Smooth muscle cell (in vitro differentiated cells): ENCODE data around the gene MYADML2. TPM values are rescaled to one million over a fixed set of nuclear protein-coding genes. Genes with fewer than 3 reads are reported as not detected.

ENCODE experiments used
- DNase-seq: peaks from one replicate; lab custom pipeline; 2025; ENCODE audit not compliant: unreplicated experiment; lab: John Stamatoyannopoulos, UW
- H2AFZ ChIP-seq: fragments of 200-600 bp; sonication (generic); 2 replicates; pipeline ENCODE4 v1.6.0; 2016; ENCODE audit warnings: antibody characterized with exemption, low read depth, mild to moderate bottlenecking
- H3F3A ChIP-seq: fragments of 200-600 bp; sonication (generic); 2 replicates; pipeline ENCODE4 v1.6.0; 2017; ENCODE audit warnings: antibody characterized with exemption, low read depth
- H3K27ac ChIP-seq: fragments of 200-600 bp; sonication (generic); 2 replicates; pipeline ENCODE4 v1.5.1; 2016; ENCODE audit warnings: low read depth, mild to moderate bottlenecking
- H3K27me3 ChIP-seq: fragments of 200-600 bp; sonication (generic); 2 replicates; pipeline ENCODE4 v1.6.1; 2016; ENCODE audit warnings: low read depth, mild to moderate bottlenecking
- H3K36me3 ChIP-seq: fragments of 200-600 bp; sonication (generic); 2 replicates; pipeline ENCODE4 v1.5.1; 2016; ENCODE audit warnings: low read depth
- H3K4me1 ChIP-seq: fragments of 200-600 bp; sonication (generic); 2 replicates; pipeline ENCODE4 v1.5.1; 2016; ENCODE audit warnings: low read depth
- H3K4me2 ChIP-seq: fragments of 200-600 bp; sonication (generic); 2 replicates; pipeline ENCODE4 v1.6.0; 2016; ENCODE audit warnings: mild to moderate bottlenecking
- H3K4me3 ChIP-seq: fragments of 200-600 bp; sonication (generic); 2 replicates; pipeline ENCODE4 v1.5.1; 2016; ENCODE audit warnings: mild to moderate bottlenecking
- H3K79me2 ChIP-seq: fragments of 200-600 bp; sonication (generic); 2 replicates; pipeline ENCODE4 v1.6.0; 2016; ENCODE audit warnings: low read depth, mild to moderate bottlenecking
- H3K9ac ChIP-seq: fragments of 200-600 bp; sonication (generic); 2 replicates; pipeline ENCODE4 v1.6.0; 2016; ENCODE audit warnings: low read depth
- H3K9me3 ChIP-seq: fragments of 200-600 bp; sonication (generic); replicated peaks from 2 replicates; pipeline ENCODE4 v1.5.1; 2016; ENCODE audit warnings: low read depth
- H4K20me1 ChIP-seq: fragments of 200-600 bp; sonication (generic); 2 replicates; pipeline ENCODE4 v1.6.0; 2016; ENCODE audit warnings: low read depth
- whole genome bisulfite sequencing: methylation state at CpG from one replicate; pipeline ENCODE4 v1.1.7; 2016; ENCODE audit warnings: low lambda C conversion rate; 5-methylcytosine and 5-hydroxymethylcytosine counted together
- polyA plus RNA-seq: library from polyadenylated mRNA; unstranded; fragments of >200 nt; fragmentation: Nextera tagmentation; extraction: Ambion mirVana; gene quantifications from 2 replicates; pipeline ENCODE4 v1.2.1, GENCODE V29; 2016
- total RNA-seq: library from RNA; depleted of rRNA; stranded (reverse); fragments of >200 nt; gene quantifications from 2 replicates; pipeline ENCODE4 v1.2.3, GENCODE V29; 2014
- TF ChIP-seq, protein P1 (sequence below): fragments of 200-600 bp; sonication (generic); IDR thresholded peaks from 2 replicates; pipeline ENCODE4 v1.5.1; 2017; ENCODE audit warnings: borderline replicate concordance, mild to moderate bottlenecking, antibody characterized with exemption; ENCODE audit not compliant: insufficient read depth, poor library complexity, severe bottlenecking

MYADML2 gene
- total and polyA plus RNA-seq, 2 experiments from 2014 or later: not detected

DNA sequence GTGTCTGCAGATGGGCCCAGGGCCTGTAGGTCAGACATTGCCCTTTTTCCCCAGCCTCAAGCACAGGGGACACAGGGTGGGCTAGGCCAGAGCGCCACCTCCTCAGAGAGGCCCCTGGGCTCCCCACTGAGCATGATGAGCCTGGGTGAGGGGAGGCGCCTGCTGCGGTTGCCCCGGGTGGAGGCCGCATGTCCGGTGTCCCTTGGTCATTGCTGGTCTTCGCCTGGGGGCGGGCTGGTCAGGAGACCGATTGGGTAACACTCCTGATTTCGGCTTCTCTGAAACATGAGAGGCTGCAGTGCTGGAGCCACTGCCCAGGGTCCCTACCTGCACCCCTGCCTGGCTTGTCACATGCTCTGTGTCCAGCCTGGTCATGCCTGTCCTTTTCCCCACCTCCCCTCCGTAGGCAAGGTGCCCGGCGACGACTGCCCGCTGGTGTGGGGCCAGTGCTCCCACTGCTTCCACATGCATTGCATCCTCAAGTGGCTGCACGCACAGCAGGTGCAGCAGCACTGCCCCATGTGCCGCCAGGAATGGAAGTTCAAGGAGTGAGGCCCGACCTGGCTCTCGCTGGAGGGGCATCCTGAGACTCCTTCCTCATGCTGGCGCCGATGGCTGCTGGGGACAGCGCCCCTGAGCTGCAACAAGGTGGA, 47.4 kb downstream of the MYADML2 start:
- no peaks in the 10 kb centered on the region for H3K9me3 ChIP-seq
- no peak overlapping the region for H2AFZ ChIP-seq
- TF ChIP-seq, protein P1, sequence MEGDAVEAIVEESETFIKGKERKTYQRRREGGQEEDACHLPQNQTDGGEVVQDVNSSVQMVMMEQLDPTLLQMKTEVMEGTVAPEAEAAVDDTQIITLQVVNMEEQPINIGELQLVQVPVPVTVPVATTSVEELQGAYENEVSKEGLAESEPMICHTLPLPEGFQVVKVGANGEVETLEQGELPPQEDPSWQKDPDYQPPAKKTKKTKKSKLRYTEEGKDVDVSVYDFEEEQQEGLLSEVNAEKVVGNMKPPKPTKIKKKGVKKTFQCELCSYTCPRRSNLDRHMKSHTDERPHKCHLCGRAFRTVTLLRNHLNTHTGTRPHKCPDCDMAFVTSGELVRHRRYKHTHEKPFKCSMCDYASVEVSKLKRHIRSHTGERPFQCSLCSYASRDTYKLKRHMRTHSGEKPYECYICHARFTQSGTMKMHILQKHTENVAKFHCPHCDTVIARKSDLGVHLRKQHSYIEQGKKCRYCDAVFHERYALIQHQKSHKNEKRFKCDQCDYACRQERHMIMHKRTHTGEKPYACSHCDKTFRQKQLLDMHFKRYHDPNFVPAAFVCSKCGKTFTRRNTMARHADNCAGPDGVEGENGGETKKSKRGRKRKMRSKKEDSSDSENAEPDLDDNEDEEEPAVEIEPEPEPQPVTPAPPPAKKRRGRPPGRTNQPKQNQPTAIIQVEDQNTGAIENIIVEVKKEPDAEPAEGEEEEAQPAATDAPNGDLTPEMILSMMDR: no peak
- peaks cover 24% of the 10 kb centered on the region for H3F3A ChIP-seq
- H3K36me3 ChIP-seq: no peaks in the 10 kb centered on the region
- H3K4me1 ChIP-seq: peaks cover 3% of the 10 kb centered on the region
- no peaks in the 10 kb centered on the region for H3K27me3 ChIP-seq
- peak overlapping the region; percentile 88 for H3K27ac ChIP-seq
- 97% methylated on average over 22 of the region's 22 CpGs for WGBS
- no peak overlapping the region for H3K9ac ChIP-seq
- no peak for DNase-seq
- no peak overlapping the region for H3K4me3 ChIP-seq
- peaks cover 28% of the 10 kb centered on the region for H4K20me1 ChIP-seq
- no peaks in the 10 kb centered on the region for H3K79me2 ChIP-seq
- H3K4me2 ChIP-seq: no peak overlapping the region

DNA sequence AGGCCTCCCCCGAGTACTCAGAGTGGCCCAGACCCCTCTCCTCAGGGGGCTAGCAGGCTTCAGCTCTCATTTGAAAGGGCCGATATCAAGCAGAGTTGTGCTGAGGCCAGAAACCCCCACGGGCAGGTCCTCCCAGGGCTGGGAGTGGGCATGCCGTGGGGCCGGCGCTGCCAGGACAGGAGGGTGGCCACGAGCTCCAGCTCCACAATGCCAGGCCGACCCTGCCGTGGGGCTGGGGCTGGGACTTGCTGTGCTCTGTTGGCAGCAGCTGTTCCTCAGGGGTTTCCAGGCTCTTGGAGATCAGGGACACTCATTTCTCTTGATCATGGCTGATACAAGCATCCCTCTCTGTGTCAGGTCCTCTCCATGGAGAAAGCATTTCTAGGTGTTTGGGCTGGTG, 48.1 kb downstream of the MYADML2 start:
- Histone ChIP-seq H3K9me3 (no peaks in the 10 kb centered on the region), H3K4me3 (no peak overlapping the region), H3K9ac (no peak overlapping the region), H2AFZ (no peak overlapping the region), H3K4me1 (peaks cover 3% of the 10 kb centered on the region), H3K4me2 (no peak overlapping the region), H3K79me2 (peaks cover 5% of the 10 kb centered on the region), H3F3A (peaks cover 24% of the 10 kb centered on the region), H3K36me3 (no peaks in the 10 kb centered on the region), H3K27me3 (no peaks in the 10 kb centered on the region), H4K20me1 (peaks cover 28% of the 10 kb centered on the region), H3K27ac (peak overlapping the region; percentile 88)
- 94% methylated on average over 9 of the region's 9 CpGs for WGBS
- TF ChIP-seq, protein P1: no peak
- DNase-seq: no peak

DNA sequence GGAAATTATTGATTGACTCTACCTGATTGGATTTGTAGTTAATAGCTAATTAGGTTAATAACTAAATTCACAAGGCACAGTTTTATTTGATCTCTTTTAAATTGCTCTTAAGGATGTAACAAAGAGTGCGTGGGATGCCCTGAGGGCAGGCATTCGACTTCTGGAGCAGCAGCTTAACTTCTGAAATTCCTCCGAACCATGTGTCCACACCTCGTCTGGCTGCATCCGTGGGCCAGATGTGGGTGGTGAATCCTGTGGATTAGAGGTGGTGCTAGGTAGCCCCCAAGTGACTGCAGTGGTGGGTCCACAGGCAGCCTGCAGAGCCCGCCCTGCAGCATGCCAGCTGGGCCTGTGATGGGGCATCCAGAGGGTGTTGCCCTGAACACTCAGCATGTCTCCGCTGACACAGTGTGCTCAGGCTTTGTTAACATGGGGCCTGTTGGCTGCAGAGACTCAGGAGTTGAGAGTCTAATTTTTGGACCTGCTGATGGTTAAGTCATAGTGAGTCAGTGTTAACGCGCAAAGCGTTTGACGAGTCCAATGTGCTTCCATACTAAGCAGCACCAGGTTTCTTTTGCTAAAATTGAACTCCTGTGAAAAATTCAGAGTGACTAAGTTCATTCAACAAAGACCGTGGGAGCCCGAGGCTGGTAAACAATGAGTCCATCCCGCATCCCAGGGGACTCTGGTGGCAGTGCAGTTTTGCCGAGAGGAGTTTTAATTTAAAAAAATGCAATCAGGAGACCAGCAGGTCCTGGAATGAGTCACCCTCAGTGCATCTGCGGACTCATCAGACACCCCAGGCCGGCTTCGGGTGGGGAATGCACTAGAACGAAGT, 48.8 kb downstream of the MYADML2 start:
- TF ChIP-seq, protein P1: no peak
- DNase-seq: no peak
- no peak overlapping the region for H3K9ac ChIP-seq

More for the DNA sequence above, 48.8 kb downstream of the MYADML2 start:
- peaks cover 28% of the 10 kb centered on the region for H4K20me1 ChIP-seq
- H3K79me2 ChIP-seq: peaks cover 11% of the 10 kb centered on the region
- H3K27me3 ChIP-seq: no peaks in the 10 kb centered on the region
- H3F3A ChIP-seq: peaks cover 24% of the 10 kb centered on the region
- H3K4me3 ChIP-seq: no peak overlapping the region
- peaks cover 3% of the 10 kb centered on the region for H3K4me1 ChIP-seq
- no peak overlapping the region for H3K4me2 ChIP-seq
- peak overlapping the region; percentile 88 for H3K27ac ChIP-seq
- no peaks in the 10 kb centered on the region for H3K36me3 ChIP-seq
- 72% methylated on average over 19 of the region's 19 CpGs for WGBS
- no peak overlapping the region for H2AFZ ChIP-seq
- H3K9me3 ChIP-seq: no peaks in the 10 kb centered on the region
